Measurements from ENCODE around the gene CYP4V2. TPM values are rescaled to one million over a fixed set of nuclear protein-coding genes. Genes with fewer than 3 reads are reported as not detected.

The CYP4V2 gene
- total RNA-seq = 10 to 100 TPM; 17.6 to 41.6 TPM

GRCh38 chr4:186191200-186192065 lies at the start of gene CYP4V2:
Gene CYP4V2 (plus strand): TSS chr4:186191567. CDS start chr4:186191824, 257 bp downstream.

GRCh38 chr4:186227221-186227620 lies 35.9 kb downstream of the CYP4V2 start, which contains the start of gene KLKB1:
Gene KLKB1 (plus strand): TSS chr4:186227507. CDS start chr4:186228196, 689 bp downstream.

Other genes with a start within 250 kb of the CYP4V2 start
- 10 to 100 TPM; 29.9 to 32.6 TPM for gene TLR3, start 122.4 kb upstream of the CYP4V2 start, total RNA-seq
- 10 to 100 TPM in 1 of 2 donors, 1 to 10 TPM in 1; 8.3 to 20.3 TPM for gene FAM149A, start 86.9 kb upstream of the CYP4V2 start, total RNA-seq
- gene KLKB1, start 35.9 kb downstream of the CYP4V2 start, total RNA-seq = under 1 TPM in 1 of 2 donors, not detected in 1; 0.34 TPM
- gene F11, start 74.6 kb downstream of the CYP4V2 start, total RNA-seq = not detected

All from melanocyte of skin (primary cell).